DMS 273 (cell line): ENCODE measurements around the gene TMEM263.

ENCODE experiments used
- DNase-seq: peaks from one replicate; lab custom pipeline; 2025; ENCODE audit not compliant: unreplicated experiment; lab: John Stamatoyannopoulos, UW

Gene TMEM263

GRCh38 chr12:106947461-106947860 lies 8.2 kb upstream of the TMEM263 start:
- DNase-seq, result no peak

- DNase-seq, result no peak
Observed at GRCh38 chr12:106950591-106950990, 5.1 kb upstream of the TMEM263 start.

- DNase-seq, result no peak
Observed at GRCh38 chr12:106953352-106954250, 2.1 kb upstream of the TMEM263 start.

- DNase-seq, result no peak
Observed at GRCh38 chr12:106954462-106955376, 988 bp upstream of the TMEM263 start.

- peak; percentile 80 for DNase-seq
Observed at GRCh38 chr12:106956048-106956578, 406 bp downstream of the TMEM263 start.

GRCh38 chr12:106957583-106957982 lies 1.9 kb downstream of the TMEM263 start:
- peak; percentile 11 for DNase-seq

- no peak for DNase-seq
Observed at GRCh38 chr12:106960443-106960842, 4.7 kb downstream of the TMEM263 start.

- no peak for DNase-seq
Observed at GRCh38 chr12:106962286-106962685, 6.6 kb downstream of the TMEM263 start.

GRCh38 chr12:106964526-106964925 lies 8.8 kb downstream of the TMEM263 start:
- DNase-seq, result no peak

GRCh38 chr12:106971065-106971464 lies 15.4 kb downstream of the TMEM263 start:
- DNase-seq, result no peak

- no peak for DNase-seq
Observed at GRCh38 chr12:106973545-106973944, 17.8 kb downstream of the TMEM263 start.

GRCh38 chr12:106974511-106974910 lies 18.8 kb downstream of the TMEM263 start:
- no peak for DNase-seq

- no peak for DNase-seq
Observed at GRCh38 chr12:106975098-106975497, 19.4 kb downstream of the TMEM263 start.

GRCh38 chr12:106975993-106976658 lies 20.4 kb downstream of the TMEM263 start:
- DNase-seq, result peak; percentile 9

- peak; percentile 9 for DNase-seq
Observed at GRCh38 chr12:106976668-106977067, 21.0 kb downstream of the TMEM263 start.

GRCh38 chr12:106978035-106978800 lies 22.5 kb downstream of the TMEM263 start:
- peak; percentile 82 for DNase-seq

GRCh38 chr12:106980944-106981343 lies 25.2 kb downstream of the TMEM263 start:
- DNase-seq, result no peak

- no peak for DNase-seq
Observed at GRCh38 chr12:106981788-106982187, 26.1 kb downstream of the TMEM263 start.

- DNase-seq, result no peak
Observed at GRCh38 chr12:106982229-106982628, 26.5 kb downstream of the TMEM263 start.

- DNase-seq, result no peak
Observed at GRCh38 chr12:106984588-106985137, 29.0 kb downstream of the TMEM263 start.
